ENCODE measurements around the gene AREL1.

AREL1 gene

GRCh38 chr14:74660167-74660566, 52.7 kb downstream of the AREL1 start:
- DNase-seq (ENCODE audit: low read depth): no peak

- DNase-seq (ENCODE audit: low read depth): no peak
These were observed 54.2 kb downstream of the AREL1 start for GRCh38 chr14:74658535-74659131.

GRCh38 chr14:74656964-74657363, 55.9 kb downstream of the AREL1 start:
- DNase-seq (ENCODE audit: low read depth): no peak

- DNase-seq (ENCODE audit: low read depth): no peak
These were observed 57.1 kb downstream of the AREL1 start for GRCh38 chr14:74655599-74656395.

- no peak for DNase-seq (ENCODE audit: low read depth)
These were observed 57.9 kb downstream of the AREL1 start for GRCh38 chr14:74654931-74655330.

GRCh38 chr14:74653386-74654138, 59.3 kb downstream of the AREL1 start:
- no peak for DNase-seq (ENCODE audit: low read depth)

GRCh38 chr14:74652541-74652940, 60.3 kb downstream of the AREL1 start:
- DNase-seq (ENCODE audit: low read depth): no peak

- DNase-seq (ENCODE audit: low read depth): no peak
These were observed 61.8 kb downstream of the AREL1 start for GRCh38 chr14:74650927-74651686.

GRCh38 chr14:74649673-74650072, 63.2 kb downstream of the AREL1 start:
- no peak for DNase-seq (ENCODE audit: low read depth)

- DNase-seq (ENCODE audit: low read depth): no peak
These were observed 63.7 kb downstream of the AREL1 start for GRCh38 chr14:74649167-74649566.

- no peak for DNase-seq (ENCODE audit: low read depth)
These were observed 64.3 kb downstream of the AREL1 start for GRCh38 chr14:74648601-74649000.

- no peak for DNase-seq (ENCODE audit: low read depth)
These were observed 65.0 kb downstream of the AREL1 start for GRCh38 chr14:74647678-74648461.

GRCh38 chr14:74647061-74647677, 65.7 kb downstream of the AREL1 start:
- DNase-seq (ENCODE audit: low read depth): no peak

- DNase-seq (ENCODE audit: low read depth): no peak
These were observed 67.0 kb downstream of the AREL1 start for GRCh38 chr14:74645756-74646470.

GRCh38 chr14:74645244-74645643, 67.6 kb downstream of the AREL1 start:
- no peak for DNase-seq (ENCODE audit: low read depth)

GRCh38 chr14:74641601-74642391, 71.1 kb downstream of the AREL1 start:
- DNase-seq (ENCODE audit: low read depth): no peak

GRCh38 chr14:74638966-74639365, 73.9 kb downstream of the AREL1 start:
- no peak for DNase-seq (ENCODE audit: low read depth)

- no peak for DNase-seq (ENCODE audit: low read depth)
These were observed 74.8 kb downstream of the AREL1 start for GRCh38 chr14:74638066-74638465.

GRCh38 chr14:74637178-74637550, 75.7 kb downstream of the AREL1 start:
- DNase-seq (ENCODE audit: low read depth): no peak

All from HS-27A (cell line).